Measurements from ENCODE around the gene RBPJ.

DNA sequence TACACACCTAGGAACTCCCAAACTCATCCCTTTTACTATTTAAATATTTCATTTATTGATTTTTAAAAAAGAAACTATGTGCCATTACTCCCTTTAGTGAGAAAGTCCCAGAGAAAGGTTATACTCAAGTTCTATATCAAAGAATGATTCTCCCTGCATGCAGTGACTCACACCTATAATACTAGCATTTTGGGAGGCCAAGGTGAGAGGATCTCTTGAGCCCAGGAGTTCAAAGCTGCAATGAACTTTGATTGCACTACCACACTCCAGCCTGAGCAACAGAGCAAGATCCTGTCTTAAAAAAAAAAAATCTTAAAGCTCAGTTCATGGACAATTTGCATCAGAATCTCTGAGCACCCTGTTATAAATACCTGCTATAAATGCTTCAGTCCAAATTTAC is 9.2 kb upstream of the RBPJ start:
- TF ChIP-seq, protein P1, sequence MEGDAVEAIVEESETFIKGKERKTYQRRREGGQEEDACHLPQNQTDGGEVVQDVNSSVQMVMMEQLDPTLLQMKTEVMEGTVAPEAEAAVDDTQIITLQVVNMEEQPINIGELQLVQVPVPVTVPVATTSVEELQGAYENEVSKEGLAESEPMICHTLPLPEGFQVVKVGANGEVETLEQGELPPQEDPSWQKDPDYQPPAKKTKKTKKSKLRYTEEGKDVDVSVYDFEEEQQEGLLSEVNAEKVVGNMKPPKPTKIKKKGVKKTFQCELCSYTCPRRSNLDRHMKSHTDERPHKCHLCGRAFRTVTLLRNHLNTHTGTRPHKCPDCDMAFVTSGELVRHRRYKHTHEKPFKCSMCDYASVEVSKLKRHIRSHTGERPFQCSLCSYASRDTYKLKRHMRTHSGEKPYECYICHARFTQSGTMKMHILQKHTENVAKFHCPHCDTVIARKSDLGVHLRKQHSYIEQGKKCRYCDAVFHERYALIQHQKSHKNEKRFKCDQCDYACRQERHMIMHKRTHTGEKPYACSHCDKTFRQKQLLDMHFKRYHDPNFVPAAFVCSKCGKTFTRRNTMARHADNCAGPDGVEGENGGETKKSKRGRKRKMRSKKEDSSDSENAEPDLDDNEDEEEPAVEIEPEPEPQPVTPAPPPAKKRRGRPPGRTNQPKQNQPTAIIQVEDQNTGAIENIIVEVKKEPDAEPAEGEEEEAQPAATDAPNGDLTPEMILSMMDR (IDR thresholded peaks at IDR 0.05) = no peak
- no peak for TF ChIP-seq EZH2 (IDR thresholded peaks at IDR 0.05)
